Measurements from ENCODE around the gene FKBP8.

FKBP8 gene

DNA sequence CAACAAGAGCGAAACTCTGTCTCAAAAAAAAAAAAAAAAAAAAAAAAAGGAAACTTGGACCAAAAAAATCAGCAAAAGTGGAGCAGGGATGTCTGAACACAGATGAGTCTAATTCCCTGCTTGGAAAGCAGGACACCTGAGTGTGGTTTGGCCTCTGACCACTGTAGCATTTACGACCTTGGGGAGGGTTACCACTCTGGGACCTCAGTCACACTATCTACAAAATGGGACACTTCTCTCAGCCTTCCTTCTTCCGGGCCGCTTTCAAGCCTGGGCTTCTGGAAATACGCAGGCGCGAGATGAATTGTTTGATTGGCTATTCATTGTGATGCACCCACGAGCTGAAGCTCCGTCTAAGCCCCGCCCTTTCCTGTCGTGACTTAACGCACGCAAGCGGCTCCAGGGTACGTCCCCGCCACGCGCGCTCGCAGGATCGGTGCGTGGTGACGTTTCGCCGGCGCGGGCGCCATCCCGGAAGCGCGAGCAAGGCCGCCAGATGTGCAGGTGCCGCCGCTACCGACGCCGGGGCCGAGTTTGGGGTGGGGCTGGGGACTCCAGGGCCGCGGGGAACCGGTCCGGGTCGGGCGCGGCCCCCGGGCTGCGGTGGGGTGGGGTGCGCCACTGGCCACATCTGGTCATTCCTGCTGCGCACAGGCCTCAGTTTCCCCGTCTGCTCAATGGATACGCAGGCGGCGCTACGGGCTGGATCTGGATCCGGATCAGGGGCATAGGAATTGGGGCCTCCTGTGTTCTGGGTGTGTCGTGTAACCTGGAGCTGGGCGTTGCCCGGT is 14.2 kb upstream of the FKBP8 start, which contains the start of gene KXD1:
KXD1 (plus strand) TSS at position 460 of the 791 bp plus-strand sequence. CDS start 4,187 bp downstream, outside the sequence.
- TF ChIP-seq, protein P1, sequence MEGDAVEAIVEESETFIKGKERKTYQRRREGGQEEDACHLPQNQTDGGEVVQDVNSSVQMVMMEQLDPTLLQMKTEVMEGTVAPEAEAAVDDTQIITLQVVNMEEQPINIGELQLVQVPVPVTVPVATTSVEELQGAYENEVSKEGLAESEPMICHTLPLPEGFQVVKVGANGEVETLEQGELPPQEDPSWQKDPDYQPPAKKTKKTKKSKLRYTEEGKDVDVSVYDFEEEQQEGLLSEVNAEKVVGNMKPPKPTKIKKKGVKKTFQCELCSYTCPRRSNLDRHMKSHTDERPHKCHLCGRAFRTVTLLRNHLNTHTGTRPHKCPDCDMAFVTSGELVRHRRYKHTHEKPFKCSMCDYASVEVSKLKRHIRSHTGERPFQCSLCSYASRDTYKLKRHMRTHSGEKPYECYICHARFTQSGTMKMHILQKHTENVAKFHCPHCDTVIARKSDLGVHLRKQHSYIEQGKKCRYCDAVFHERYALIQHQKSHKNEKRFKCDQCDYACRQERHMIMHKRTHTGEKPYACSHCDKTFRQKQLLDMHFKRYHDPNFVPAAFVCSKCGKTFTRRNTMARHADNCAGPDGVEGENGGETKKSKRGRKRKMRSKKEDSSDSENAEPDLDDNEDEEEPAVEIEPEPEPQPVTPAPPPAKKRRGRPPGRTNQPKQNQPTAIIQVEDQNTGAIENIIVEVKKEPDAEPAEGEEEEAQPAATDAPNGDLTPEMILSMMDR (IDR thresholded peaks at IDR 0.05), result peak; percentile 34
- H3K4me3 ChIP-seq (ENCODE audit: low read depth in 1 of 2, low read length in 1 of 2), result peak within 1 kb of the TSS; percentile 93 to 96
- H3K27me3 ChIP-seq, result no peaks in the 10 kb centered on the region
- H3K27ac ChIP-seq, result peak within 1 kb of the TSS; percentile 89
- peaks cover 10 to 22% of the 10 kb centered on the region in 2 experiments for H3K4me1 ChIP-seq (ENCODE audit: control insufficient read depth in 1 of 2, insufficient read depth in 1 of 2, low read depth in 1 of 2, low read length in 1 of 2)
- H3K36me3 ChIP-seq, result peaks cover 9% of the 10 kb centered on the region
- no peaks in the 10 kb centered on the region for H3K9me3 ChIP-seq

DNA sequence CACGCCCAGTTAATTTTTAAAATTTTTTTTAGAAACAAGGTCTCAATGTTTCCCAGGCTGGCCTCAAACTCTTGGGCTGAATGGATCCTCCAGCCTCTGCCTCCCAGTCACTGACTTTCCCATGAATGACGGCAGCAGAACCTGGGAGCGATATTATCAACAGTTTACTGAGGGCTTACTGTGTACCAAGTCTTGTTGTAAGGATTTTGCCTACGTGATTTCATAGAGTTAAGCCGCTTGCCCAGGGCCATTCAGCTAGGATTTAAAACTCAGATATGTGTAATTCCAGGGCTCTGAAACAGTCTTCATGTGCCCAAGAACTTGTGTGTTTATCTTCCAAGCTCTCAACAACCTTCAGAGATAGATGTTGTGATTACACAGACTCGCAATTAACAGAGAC is 8.3 kb upstream of the FKBP8 start:
- no peak overlapping the region for H3K27ac ChIP-seq
- TF ChIP-seq, protein P1 (IDR thresholded peaks at IDR 0.05), result no peak
- H3K36me3 ChIP-seq, result no peaks in the 10 kb centered on the region
- H3K9me3 ChIP-seq, result no peaks in the 10 kb centered on the region
- no peaks in the 10 kb centered on the region for H3K4me1 ChIP-seq (ENCODE audit: control insufficient read depth in 1 of 2, insufficient read depth in 1 of 2, low read depth in 1 of 2, low read length in 1 of 2)
- H3K27me3 ChIP-seq, result peaks cover 7% of the 10 kb centered on the region
- no peak overlapping the region for H3K4me3 ChIP-seq (ENCODE audit: low read depth in 1 of 2, low read length in 1 of 2)

DNA sequence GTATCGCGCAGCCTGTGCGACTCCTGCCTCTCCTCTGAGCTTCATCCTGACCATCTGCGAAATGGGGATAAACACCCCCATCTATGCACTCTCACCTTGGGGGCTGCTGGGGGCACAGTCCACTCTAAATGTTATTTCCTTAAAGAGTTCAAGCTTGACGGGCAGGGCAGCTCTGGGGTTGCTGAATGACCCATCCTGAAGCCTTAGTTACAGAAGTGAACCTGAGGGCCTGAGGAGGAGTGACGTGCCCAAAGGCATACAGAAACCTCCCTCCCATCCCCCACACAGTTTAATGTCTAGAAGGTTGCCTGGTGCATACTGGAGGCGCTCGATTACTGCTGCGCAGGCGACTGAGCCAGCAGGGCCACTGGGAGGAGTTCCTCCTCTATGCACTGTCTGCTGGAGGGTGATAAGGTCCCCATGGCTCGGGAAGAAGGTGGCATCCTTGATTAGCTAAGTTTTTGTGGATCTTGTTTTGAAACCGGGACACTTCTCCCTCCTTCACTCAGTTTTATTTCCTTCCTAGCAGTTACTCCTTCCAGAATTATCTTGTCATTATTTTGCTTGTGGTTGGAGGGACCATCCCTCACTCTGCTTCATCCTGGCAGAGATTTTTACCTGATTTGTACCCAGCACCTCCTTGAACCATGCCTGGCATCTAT is 572 bp upstream of the FKBP8 start:
- Histone ChIP-seq H3K27ac (peak overlapping the region; percentile 95), H3K36me3 (peaks cover 30% of the 10 kb centered on the region), H3K4me1 (ENCODE audit: control insufficient read depth in 1 of 2, insufficient read depth in 1 of 2, low read depth in 1 of 2, low read length in 1 of 2) (peaks cover 41 to 42% of the 10 kb centered on the region in 2 experiments), H3K27me3 (no peaks in the 10 kb centered on the region), H3K9me3 (no peaks in the 10 kb centered on the region), H3K4me3 (ENCODE audit: low read depth in 1 of 2, low read length in 1 of 2) (peak overlapping the region; percentile 73 to 82)
- TF ChIP-seq, protein P1 (IDR thresholded peaks at IDR 0.05), result peak; percentile 47

DNA sequence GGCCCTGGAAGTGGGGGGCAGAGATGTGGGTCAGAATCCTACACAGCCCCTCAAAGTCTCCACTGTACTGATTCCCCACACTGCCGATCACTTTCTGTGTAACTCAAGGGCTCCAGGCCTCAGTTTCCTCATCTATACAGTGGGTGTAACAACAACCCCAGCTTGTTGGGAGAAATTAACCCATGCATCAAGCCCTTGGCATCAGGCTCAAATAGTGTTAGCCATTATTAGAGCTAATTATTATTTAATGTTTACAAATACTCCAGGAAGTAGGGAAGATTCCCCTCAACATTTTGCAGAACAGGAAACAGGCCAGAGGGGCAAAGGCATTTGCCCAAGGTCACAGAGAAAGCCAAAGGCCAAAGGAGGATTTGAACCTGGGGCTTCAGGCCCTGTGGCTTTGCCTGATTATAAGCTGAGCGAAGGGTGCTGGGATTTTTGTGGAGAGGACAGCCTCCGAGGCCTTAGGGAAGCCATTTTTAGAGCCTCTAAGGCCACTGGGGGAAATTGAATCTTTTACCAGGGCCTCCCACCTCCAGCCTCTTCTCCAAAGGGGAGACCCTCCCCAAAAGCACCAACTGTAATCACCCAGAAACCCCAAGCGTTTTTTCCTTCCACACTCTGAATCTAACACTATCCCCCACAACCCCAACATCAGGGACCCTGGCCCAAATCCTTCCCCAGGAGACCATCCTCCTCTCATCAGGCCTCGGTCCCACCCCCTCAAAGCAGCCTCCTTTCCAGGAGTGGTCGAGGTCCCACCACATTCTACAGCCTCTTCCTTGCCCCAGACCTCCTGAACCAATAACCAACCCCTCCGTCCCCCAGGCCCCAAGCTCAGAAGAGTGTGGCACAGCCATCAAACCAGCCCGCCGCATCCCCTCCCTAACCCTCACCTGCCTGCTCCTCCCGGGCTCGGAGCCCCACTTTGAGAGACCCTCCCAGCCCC is 1.1 kb downstream of the FKBP8 start:
- H3K27ac ChIP-seq, result peak overlapping the region; percentile 95
- H3K36me3 ChIP-seq, result peaks cover 47% of the 10 kb centered on the region
- TF ChIP-seq, protein P1 (IDR thresholded peaks at IDR 0.05), result no peak
- peak overlapping the region; percentile 73 to 82 for H3K4me3 ChIP-seq (ENCODE audit: low read depth in 1 of 2, low read length in 1 of 2)
- H3K9me3 ChIP-seq, result no peaks in the 10 kb centered on the region
- H3K27me3 ChIP-seq, result no peaks in the 10 kb centered on the region
- H3K4me1 ChIP-seq (ENCODE audit: control insufficient read depth in 1 of 2, insufficient read depth in 1 of 2, low read depth in 1 of 2, low read length in 1 of 2), result peaks cover 41 to 42% of the 10 kb centered on the region in 2 experiments
